H9 (cell line): ENCODE data around the gene SLC38A1. TPM values are rescaled to one million over a fixed set of nuclear protein-coding genes. Genes with fewer than 3 reads are reported as not detected.
A peak's percentile ranks its signal among the peaks of the same experiment; 100 is the strongest.

ENCODE experiments used
- DNase-seq: peaks from one replicate; pipeline ENCODE4 v3.0.0-alpha.2; 2017
- H2AFZ ChIP-seq: one replicate; pipeline ENCODE4 v1.6.1; 2013; ENCODE audit warnings: mild to moderate bottlenecking, low read length, control low read depth, moderate library complexity
- H2AK5ac ChIP-seq: 2 replicates; pipeline ENCODE4 v1.6.1; 2013; ENCODE audit warnings: low read length, control low read depth, mixed read lengths; ENCODE audit not compliant: insufficient read length
- H2BK120ac ChIP-seq: one replicate; pipeline ENCODE4 v1.6.1; 2013; ENCODE audit warnings: low read depth, mild to moderate bottlenecking, low read length, control low read depth, inconsistent platforms; ENCODE audit not compliant: poor library complexity, severe bottlenecking
- H2BK12ac ChIP-seq: 2 replicates; pipeline ENCODE4 v1.6.1; 2013; ENCODE audit warnings: low read length, control low read depth, mixed read lengths, low read depth; ENCODE audit not compliant: insufficient read length
- H2BK15ac ChIP-seq: 2 replicates; pipeline ENCODE4 v1.6.1; 2013; ENCODE audit warnings: low read depth, low read length, control low read depth
- H2BK20ac ChIP-seq: one replicate; pipeline ENCODE4 v1.6.1; 2013; ENCODE audit warnings: low read depth, mild to moderate bottlenecking, low read length, control low read depth, inconsistent platforms; ENCODE audit not compliant: poor library complexity, severe bottlenecking
- H2BK5ac ChIP-seq: 2 replicates; pipeline ENCODE4 v1.6.1; 2013; ENCODE audit warnings: low read length, control low read depth, mixed read lengths; ENCODE audit not compliant: insufficient read length
- H3K14ac ChIP-seq: 2 replicates; pipeline ENCODE4 v1.6.1; 2013; ENCODE audit warnings: low read length, control low read depth; ENCODE audit not compliant: insufficient read depth
- H3K18ac ChIP-seq: 2 replicates; pipeline ENCODE4 v1.6.1; 2013; ENCODE audit warnings: low read depth, mild to moderate bottlenecking, mixed read lengths, low read length, control low read depth; ENCODE audit not compliant: insufficient read length
- H3K23ac ChIP-seq: 2 replicates; pipeline ENCODE4 v1.6.1; 2013; ENCODE audit warnings: low read length, control low read depth, mixed read lengths, low read depth; ENCODE audit not compliant: insufficient read length
- H3K23me2 ChIP-seq: 2 replicates; pipeline ENCODE4 v1.6.1; 2013; ENCODE audit warnings: low read depth, mild to moderate bottlenecking, mixed read lengths, low read length, control low read depth; ENCODE audit not compliant: insufficient read length, poor library complexity, severe bottlenecking
- H3K27ac ChIP-seq: 2 replicates; pipeline ENCODE4 v1.5.1; 2013; ENCODE audit warnings: low read length, control low read depth, mixed read lengths, low read depth; ENCODE audit not compliant: insufficient read length
- H3K27me3 ChIP-seq: 2 replicates; pipeline ENCODE4 v1.6.1; 2013; ENCODE audit warnings: low read length, control low read depth, inconsistent platforms; ENCODE audit not compliant: insufficient read depth
- H3K4ac ChIP-seq: 2 replicates; pipeline ENCODE4 v1.6.1; 2013; ENCODE audit warnings: low read depth, mild to moderate bottlenecking, control low read depth, inconsistent platforms, low read length, moderate library complexity
- H3K4me1 ChIP-seq: 2 replicates; pipeline ENCODE4 v1.6.1; 2013; ENCODE audit warnings: low read length, control low read depth, inconsistent platforms; ENCODE audit not compliant: insufficient read depth
- H3K4me2 ChIP-seq: 2 replicates; pipeline ENCODE4 v1.6.1; 2013; ENCODE audit warnings: low read length, control low read depth, mixed read lengths; ENCODE audit not compliant: insufficient read length, insufficient read depth
- H3K56ac ChIP-seq: 2 replicates; pipeline ENCODE4 v1.6.1; 2013; ENCODE audit warnings: low read depth, mild to moderate bottlenecking, mixed read lengths, low read length, control low read depth; ENCODE audit not compliant: insufficient read length
- H3K79me1 ChIP-seq: 2 replicates; pipeline ENCODE4 v1.6.1; 2013; ENCODE audit warnings: low read depth, mild to moderate bottlenecking, moderate library complexity, low read length, control low read depth, inconsistent platforms; ENCODE audit not compliant: insufficient read depth, poor library complexity, severe bottlenecking
- H3K79me2 ChIP-seq: 2 replicates; pipeline ENCODE4 v1.6.1; 2013; ENCODE audit warnings: low read length, control low read depth, inconsistent platforms; ENCODE audit not compliant: insufficient read depth
- H3K9ac ChIP-seq: 2 replicates; pipeline ENCODE4 v1.6.1; 2013; ENCODE audit warnings: low read length, control low read depth, mixed read lengths; ENCODE audit not compliant: insufficient read length; ENCODE audit errors: extremely low read depth
- H3K9me3 ChIP-seq: one replicate; pipeline ENCODE4 v1.6.1; 2013; ENCODE audit warnings: low read depth, low read length, inconsistent platforms; ENCODE audit not compliant: control insufficient read depth
- H3T11ph ChIP-seq: one replicate; pipeline ENCODE4 v1.6.1; 2013; ENCODE audit warnings: mild to moderate bottlenecking, low read length, control low read depth, inconsistent platforms
- H4K20me1 ChIP-seq: one replicate; pipeline ENCODE4 v1.6.1; 2013; ENCODE audit not compliant: control insufficient read depth, insufficient read length, insufficient read depth
- H4K5ac ChIP-seq: 2 replicates; pipeline ENCODE4 v1.6.1; 2013; ENCODE audit warnings: low read depth, mild to moderate bottlenecking, mixed read lengths, low read length, control low read depth; ENCODE audit not compliant: insufficient read length
- H4K8ac ChIP-seq: replicated peaks from 2 replicates; pipeline ENCODE4 v1.6.1; 2013; ENCODE audit warnings: low read length, control low read depth, mixed read lengths, low read depth; ENCODE audit not compliant: insufficient read length
- H4K91ac ChIP-seq: 2 replicates; pipeline ENCODE4 v1.6.1; 2013; ENCODE audit warnings: low read depth, mild to moderate bottlenecking, moderate library complexity, mixed read lengths, low read length, control low read depth; ENCODE audit not compliant: insufficient read length
- H3K27ac Mint-ChIP-seq, 3 experiments: 2 replicates in 2 of 3; 3 replicates in 1 of 3; pipeline ENCODE4 v1.8.0; 2020 to 2021; ENCODE audit warnings: mixed read lengths in 3 of 3, mild to moderate bottlenecking in 1 of 3, moderate library complexity in 1 of 3
- H3K27me3 Mint-ChIP-seq: 2 replicates; pipeline ENCODE4 v1.8.0; 2021; ENCODE audit warnings: low read depth, mild to moderate bottlenecking, moderate library complexity, mixed read lengths
- H3K36me3 Mint-ChIP-seq, 3 experiments: 2 replicates in 2 of 3; 3 replicates in 1 of 3; pipeline ENCODE4 v1.8.0; 2020 to 2021; ENCODE audit warnings: low read depth in 3 of 3, mixed read lengths in 3 of 3; ENCODE audit not compliant: insufficient read depth in 1 of 3
- H3K4me1 Mint-ChIP-seq, 2 experiments: 2 replicates each; pipeline ENCODE4 v1.8.0; 2020; ENCODE audit warnings: mixed read lengths in 2 of 2
- H3K4me3 Mint-ChIP-seq, 2 experiments: 2 replicates in 1 of 2; 3 replicates in 1 of 2; pipeline ENCODE4 v1.8.0; 2020 to 2021; ENCODE audit warnings: mild to moderate bottlenecking in 2 of 2, mixed read lengths in 2 of 2, moderate library complexity in 1 of 2
- H3K9me3 Mint-ChIP-seq, 2 experiments: 2 replicates in 1 of 2; 3 replicates in 1 of 2; pipeline ENCODE4 v1.8.0; 2020; ENCODE audit warnings: mild to moderate bottlenecking in 2 of 2, mixed read lengths in 2 of 2, moderate library complexity in 1 of 2
- WGBS: extraction: QIAGEN DNeasy Blood & Tissue Kit; methylation state at CpG from one replicate; pipeline ENCODE4 v1.1.7; 2013; ENCODE audit warnings: missing lambda C conversion rate, low lambda C conversion rate, mixed read lengths; ENCODE audit not compliant: insufficient read length; ENCODE audit errors: extremely low coverage; 5-methylcytosine and 5-hydroxymethylcytosine counted together
- total RNA-seq: library from RNA; stranded (reverse); gene quantifications from 2 replicates; pipeline ENCODE4 v1.2.1, GENCODE V29; 2021
- TF ChIP-seq, protein P1 (sequence below): fragments of 200-600 bp; sonication (generic); conservative IDR thresholded peaks from 3 replicates; pipeline ENCODE4 v1.8.0; 2021; ENCODE audit warnings: antibody characterized with exemption, mild to moderate bottlenecking

Gene SLC38A1
- total RNA-seq, 1 experiment from 2014 or later = 216 TPM

GRCh38 chr12:46303039-46303666, 34.3 kb upstream of the SLC38A1 start:
- Histone ChIP-seq H2AK5ac (no peak overlapping the region), H4K8ac (no peak overlapping the region), H2BK5ac (no peak overlapping the region), H4K20me1 (no peaks in the 10 kb centered on the region), H3K4me2 (no peak overlapping the region), H3K23me2 (no peaks in the 10 kb centered on the region), H3T11ph (no peak overlapping the region), H2BK12ac (no peak overlapping the region), H3K27ac (no peak overlapping the region), H3K4me1 (peaks cover 5% of the 10 kb centered on the region; the same call in 1 of the 2 replicates), H3K9me3 (no peaks in the 10 kb centered on the region), H3K4ac (no peak overlapping the region), H3K79me1 (no peaks in the 10 kb centered on the region), H3K56ac (no peak overlapping the region), H3K23ac (no peak overlapping the region), H2BK20ac (no peak overlapping the region), H3K18ac (no peak overlapping the region), H4K91ac (no peak overlapping the region), H2AFZ (no peak overlapping the region), H3K27me3 (no peaks in the 10 kb centered on the region), H3K79me2 (no peaks in the 10 kb centered on the region), H4K5ac (no peak overlapping the region), H2BK15ac (no peak overlapping the region), H3K14ac (no peak overlapping the region), H2BK120ac (no peak overlapping the region), H3K9ac (no peak overlapping the region)
- Mint-ChIP-seq H3K27me3 (peaks cover under 1% of the 10 kb centered on the region; the same call in 1 of the 2 replicates), H3K4me3 (no peak overlapping the region), H3K36me3 (peaks cover 10 to 29% (median 12%) of the 10 kb centered on the region in 3 experiments), H3K9me3 (peaks cover 24 to 29% of the 10 kb centered on the region in 2 experiments), H3K4me1 (peaks cover 34 to 36% of the 10 kb centered on the region in 2 experiments), H3K27ac (peak overlapping the region in 1 of 3 experiments; percentile 26; a peak in 1 of 7 replicates)
- no CpG with 5 or more reads among the region's 5 CpGs for WGBS
- TF ChIP-seq, protein P1, sequence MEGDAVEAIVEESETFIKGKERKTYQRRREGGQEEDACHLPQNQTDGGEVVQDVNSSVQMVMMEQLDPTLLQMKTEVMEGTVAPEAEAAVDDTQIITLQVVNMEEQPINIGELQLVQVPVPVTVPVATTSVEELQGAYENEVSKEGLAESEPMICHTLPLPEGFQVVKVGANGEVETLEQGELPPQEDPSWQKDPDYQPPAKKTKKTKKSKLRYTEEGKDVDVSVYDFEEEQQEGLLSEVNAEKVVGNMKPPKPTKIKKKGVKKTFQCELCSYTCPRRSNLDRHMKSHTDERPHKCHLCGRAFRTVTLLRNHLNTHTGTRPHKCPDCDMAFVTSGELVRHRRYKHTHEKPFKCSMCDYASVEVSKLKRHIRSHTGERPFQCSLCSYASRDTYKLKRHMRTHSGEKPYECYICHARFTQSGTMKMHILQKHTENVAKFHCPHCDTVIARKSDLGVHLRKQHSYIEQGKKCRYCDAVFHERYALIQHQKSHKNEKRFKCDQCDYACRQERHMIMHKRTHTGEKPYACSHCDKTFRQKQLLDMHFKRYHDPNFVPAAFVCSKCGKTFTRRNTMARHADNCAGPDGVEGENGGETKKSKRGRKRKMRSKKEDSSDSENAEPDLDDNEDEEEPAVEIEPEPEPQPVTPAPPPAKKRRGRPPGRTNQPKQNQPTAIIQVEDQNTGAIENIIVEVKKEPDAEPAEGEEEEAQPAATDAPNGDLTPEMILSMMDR = peak; percentile 75
- DNase-seq = no peak
